ENCODE results near the gene MPND. TPM values are rescaled to one million over a fixed set of nuclear protein-coding genes. Genes with fewer than 3 reads are reported as not detected.

The MPND gene
- total and polyA plus RNA-seq, 10 of the 15 experiments (the other 5 are each of a cell fraction or from before 2014, with no cell fraction given), result 0.79 to 18.3 (median 6.0) TPM

- TF ChIP-seq HDGF (IDR thresholded peaks at IDR 0.05) (no peak; the same call in 1 of the 2 replicates), ZBTB40 (IDR thresholded peaks at IDR 0.05; ENCODE audit: borderline replicate concordance) (no peak), PAX8 (IDR thresholded peaks at IDR 0.05) (no peak), RB1 (IDR thresholded peaks at IDR 0.05; ENCODE audit: borderline replicate concordance) (no peak), PKNOX1 (IDR thresholded peaks at IDR 0.05) (no peak), POU2F2 (IDR thresholded peaks at IDR 0.05; ENCODE audit: borderline replicate concordance, low read depth, low read length) (no peak), POLR2AphosphoS5 (IDR thresholded peaks at IDR 0.05; ENCODE audit: low read length) (no peak), REST (IDR thresholded peaks at IDR 0.05; ENCODE audit: low read depth, low read length) (no peak), MEF2B (IDR thresholded peaks at IDR 0.05; ENCODE audit: partially characterized antibody, poor library complexity, severe bottlenecking) (no peak), DPF2 (IDR thresholded peaks at IDR 0.05) (peak; percentile 82), GABPA (IDR thresholded peaks at IDR 0.05; ENCODE audit: low read depth) (no peak)
- TF ChIP-seq, protein P1, sequence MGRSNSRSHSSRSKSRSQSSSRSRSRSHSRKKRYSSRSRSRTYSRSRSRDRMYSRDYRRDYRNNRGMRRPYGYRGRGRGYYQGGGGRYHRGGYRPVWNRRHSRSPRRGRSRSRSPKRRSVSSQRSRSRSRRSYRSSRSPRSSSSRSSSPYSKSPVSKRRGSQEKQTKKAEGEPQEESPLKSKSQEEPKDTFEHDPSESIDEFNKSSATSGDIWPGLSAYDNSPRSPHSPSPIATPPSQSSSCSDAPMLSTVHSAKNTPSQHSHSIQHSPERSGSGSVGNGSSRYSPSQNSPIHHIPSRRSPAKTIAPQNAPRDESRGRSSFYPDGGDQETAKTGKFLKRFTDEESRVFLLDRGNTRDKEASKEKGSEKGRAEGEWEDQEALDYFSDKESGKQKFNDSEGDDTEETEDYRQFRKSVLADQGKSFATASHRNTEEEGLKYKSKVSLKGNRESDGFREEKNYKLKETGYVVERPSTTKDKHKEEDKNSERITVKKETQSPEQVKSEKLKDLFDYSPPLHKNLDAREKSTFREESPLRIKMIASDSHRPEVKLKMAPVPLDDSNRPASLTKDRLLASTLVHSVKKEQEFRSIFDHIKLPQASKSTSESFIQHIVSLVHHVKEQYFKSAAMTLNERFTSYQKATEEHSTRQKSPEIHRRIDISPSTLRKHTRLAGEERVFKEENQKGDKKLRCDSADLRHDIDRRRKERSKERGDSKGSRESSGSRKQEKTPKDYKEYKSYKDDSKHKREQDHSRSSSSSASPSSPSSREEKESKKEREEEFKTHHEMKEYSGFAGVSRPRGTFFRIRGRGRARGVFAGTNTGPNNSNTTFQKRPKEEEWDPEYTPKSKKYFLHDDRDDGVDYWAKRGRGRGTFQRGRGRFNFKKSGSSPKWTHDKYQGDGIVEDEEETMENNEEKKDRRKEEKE (IDR thresholded peaks at IDR 0.05), result no peak
- TF ChIP-seq, protein P2, sequence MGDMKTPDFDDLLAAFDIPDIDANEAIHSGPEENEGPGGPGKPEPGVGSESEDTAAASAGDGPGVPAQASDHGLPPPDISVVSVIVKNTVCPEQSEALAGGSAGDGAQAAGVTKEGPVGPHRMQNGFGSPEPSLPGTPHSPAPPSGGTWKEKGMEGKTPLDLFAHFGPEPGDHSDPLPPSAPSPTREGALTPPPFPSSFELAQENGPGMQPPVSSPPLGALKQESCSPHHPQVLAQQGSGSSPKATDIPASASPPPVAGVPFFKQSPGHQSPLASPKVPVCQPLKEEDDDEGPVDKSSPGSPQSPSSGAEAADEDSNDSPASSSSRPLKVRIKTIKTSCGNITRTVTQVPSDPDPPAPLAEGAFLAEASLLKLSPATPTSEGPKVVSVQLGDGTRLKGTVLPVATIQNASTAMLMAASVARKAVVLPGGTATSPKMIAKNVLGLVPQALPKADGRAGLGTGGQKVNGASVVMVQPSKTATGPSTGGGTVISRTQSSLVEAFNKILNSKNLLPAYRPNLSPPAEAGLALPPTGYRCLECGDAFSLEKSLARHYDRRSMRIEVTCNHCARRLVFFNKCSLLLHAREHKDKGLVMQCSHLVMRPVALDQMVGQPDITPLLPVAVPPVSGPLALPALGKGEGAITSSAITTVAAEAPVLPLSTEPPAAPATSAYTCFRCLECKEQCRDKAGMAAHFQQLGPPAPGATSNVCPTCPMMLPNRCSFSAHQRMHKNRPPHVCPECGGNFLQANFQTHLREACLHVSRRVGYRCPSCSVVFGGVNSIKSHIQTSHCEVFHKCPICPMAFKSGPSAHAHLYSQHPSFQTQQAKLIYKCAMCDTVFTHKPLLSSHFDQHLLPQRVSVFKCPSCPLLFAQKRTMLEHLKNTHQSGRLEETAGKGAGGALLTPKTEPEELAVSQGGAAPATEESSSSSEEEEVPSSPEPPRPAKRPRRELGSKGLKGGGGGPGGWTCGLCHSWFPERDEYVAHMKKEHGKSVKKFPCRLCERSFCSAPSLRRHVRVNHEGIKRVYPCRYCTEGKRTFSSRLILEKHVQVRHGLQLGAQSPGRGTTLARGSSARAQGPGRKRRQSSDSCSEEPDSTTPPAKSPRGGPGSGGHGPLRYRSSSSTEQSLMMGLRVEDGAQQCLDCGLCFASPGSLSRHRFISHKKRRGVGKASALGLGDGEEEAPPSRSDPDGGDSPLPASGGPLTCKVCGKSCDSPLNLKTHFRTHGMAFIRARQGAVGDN (IDR thresholded peaks at IDR 0.05), result no peak
Measured at GRCh38 chr19:4369109-4369887, 25.9 kb downstream of the MPND start (continued).

Measured in GM12878 (cell line).